Measurements from ENCODE around the gene ANKRD53.
A peak's percentile ranks its signal among the peaks of the same experiment; 100 is the strongest.

DNA sequence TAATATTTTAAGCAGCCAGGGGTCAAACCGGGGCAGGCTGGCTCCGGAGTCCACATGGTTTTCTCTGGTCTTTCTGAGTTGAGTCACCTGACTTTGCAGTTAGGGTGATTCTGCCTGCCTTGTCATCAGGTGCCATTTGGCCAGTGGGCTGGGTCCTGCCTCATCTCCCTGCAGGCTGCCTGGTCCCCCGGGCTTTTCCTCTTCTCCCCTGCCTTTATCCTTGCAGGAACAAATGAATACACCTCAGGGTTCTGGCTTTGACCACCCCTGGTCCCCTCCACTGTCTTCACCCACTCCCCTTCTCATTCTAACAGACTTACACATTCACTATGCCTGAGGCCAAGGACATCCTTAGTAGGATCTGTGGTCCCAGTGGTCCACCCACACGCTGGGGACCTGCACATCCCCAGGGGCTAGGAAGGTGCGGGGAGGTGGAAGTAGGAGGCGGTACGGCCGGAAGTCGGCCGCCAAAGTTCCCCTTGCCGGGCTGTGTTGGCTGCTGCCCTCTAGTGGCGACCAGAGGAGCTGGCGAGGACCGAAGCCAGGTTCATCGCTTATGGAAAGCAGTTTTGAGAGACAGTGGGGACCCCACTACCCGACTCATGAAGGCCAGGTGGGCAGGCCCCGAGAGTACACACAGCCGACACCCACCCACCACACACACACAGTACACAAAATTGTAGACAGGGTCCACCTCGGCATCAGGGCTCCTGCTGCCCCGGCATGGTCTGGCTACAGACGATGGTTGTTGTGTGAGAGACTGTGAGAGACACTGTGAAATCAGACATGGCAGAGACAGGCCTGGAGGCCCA lies 22.6 kb downstream of the ANKRD53 start:
- TF ChIP-seq, protein P1, sequence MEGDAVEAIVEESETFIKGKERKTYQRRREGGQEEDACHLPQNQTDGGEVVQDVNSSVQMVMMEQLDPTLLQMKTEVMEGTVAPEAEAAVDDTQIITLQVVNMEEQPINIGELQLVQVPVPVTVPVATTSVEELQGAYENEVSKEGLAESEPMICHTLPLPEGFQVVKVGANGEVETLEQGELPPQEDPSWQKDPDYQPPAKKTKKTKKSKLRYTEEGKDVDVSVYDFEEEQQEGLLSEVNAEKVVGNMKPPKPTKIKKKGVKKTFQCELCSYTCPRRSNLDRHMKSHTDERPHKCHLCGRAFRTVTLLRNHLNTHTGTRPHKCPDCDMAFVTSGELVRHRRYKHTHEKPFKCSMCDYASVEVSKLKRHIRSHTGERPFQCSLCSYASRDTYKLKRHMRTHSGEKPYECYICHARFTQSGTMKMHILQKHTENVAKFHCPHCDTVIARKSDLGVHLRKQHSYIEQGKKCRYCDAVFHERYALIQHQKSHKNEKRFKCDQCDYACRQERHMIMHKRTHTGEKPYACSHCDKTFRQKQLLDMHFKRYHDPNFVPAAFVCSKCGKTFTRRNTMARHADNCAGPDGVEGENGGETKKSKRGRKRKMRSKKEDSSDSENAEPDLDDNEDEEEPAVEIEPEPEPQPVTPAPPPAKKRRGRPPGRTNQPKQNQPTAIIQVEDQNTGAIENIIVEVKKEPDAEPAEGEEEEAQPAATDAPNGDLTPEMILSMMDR (IDR thresholded peaks at IDR 0.05; ENCODE audit: poor library complexity), result peak; percentile 84
- TF ChIP-seq EZH2phosphoT487 (IDR thresholded peaks at IDR 0.05; ENCODE audit: low read depth, severe bottlenecking, unreplicated experiment), result no peak
- TF ChIP-seq EZH2 (IDR thresholded peaks at IDR 0.05; ENCODE audit: borderline replicate concordance), result no peak
